HG03108 (cell line): Measurements from ENCODE around the gene GZF1.
"Not testable (repeated sequence)": the region's sequence is repeated elsewhere in the genome, so short reads cannot be mapped to it uniquely, and the experiment has no call there.

ENCODE experiments used
- ATAC-seq: cut with Tn5 transposase; IDR thresholded peaks from one replicate; pipeline ENCODE4 v1.9.1; 2021; ENCODE audit warnings: moderate library complexity; ENCODE audit not compliant: unreplicated experiment

GZF1 gene

DNA sequence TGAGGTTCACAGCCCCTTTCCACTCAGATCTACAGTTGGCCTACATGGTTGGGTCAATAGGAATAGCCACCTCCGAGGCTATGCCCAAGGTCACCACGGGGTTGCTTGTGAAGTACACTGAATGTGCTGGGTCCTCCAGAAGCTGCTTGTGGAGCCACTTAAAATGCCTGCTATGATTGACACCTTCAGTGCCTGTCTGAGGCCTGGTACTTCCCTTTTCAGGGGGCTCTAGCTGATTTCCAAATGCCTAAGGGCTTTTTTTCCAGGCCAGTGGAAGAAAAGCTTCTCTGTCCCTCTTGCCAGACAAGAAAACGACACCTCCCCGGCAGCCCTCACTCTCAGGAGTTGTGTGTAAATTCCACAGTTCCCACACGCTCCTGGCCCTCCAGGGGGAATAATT lies 17.6 kb upstream of the GZF1 start:
- no peak for ATAC-seq

DNA sequence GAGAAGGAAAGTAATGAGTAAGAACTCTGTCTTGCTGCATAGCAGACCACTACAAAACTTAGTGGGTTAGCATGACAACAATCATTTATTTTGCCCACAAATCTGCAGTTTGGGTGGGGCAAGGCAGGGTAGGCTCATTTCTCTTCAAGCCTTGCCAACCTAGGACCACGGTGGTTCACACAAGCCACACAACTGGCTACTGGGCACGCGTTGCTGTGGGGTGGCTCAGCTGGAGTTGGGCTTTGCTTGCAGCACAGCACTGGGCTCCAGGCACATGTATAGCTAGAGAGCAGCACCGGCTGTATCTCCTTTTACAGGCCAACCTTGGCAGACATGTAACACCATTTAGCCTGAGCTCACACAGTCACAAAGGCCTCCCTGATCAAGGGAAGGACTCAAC lies 16.0 kb upstream of the GZF1 start:
- no peak for ATAC-seq

DNA sequence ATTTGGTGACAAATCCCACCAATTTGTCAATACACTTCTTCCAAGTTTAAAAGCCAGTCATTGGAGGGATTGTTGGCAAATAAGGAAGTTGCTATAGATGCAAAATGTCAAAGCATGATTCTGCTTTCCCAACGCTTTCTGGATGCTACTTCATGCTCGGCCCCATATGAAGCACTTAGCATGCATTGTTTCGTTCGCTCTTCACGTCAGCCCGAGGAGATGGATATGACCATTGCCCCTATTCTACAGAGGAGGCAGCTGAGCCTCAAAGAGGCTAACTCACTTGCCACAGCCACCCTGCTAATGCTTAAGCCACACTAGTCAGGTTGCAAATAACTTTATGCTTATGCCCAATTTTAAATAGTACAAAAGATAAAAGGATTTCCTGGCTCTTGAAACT lies 14.2 kb upstream of the GZF1 start:
- no peak for ATAC-seq

DNA sequence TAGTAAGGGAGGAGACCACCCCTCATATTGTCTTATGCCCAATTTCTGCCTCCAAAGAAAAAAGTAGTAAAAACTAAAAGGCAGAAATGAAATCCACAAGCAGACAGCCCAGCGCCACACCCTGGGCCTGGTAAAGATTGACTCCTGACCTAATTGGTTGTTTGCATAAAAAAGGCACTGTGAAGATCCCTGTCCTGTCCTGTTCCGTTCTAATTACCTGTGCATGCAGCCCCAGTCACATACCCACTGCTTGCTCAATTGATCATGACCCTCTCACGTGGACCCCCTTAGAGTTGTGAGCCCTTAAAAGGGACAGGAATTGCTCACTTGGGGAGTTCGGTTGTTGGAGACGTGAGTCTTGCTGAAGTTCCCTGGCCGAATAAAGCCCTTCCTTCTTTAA lies 13.5 kb upstream of the GZF1 start:
- not testable (repeated sequence) for ATAC-seq

DNA sequence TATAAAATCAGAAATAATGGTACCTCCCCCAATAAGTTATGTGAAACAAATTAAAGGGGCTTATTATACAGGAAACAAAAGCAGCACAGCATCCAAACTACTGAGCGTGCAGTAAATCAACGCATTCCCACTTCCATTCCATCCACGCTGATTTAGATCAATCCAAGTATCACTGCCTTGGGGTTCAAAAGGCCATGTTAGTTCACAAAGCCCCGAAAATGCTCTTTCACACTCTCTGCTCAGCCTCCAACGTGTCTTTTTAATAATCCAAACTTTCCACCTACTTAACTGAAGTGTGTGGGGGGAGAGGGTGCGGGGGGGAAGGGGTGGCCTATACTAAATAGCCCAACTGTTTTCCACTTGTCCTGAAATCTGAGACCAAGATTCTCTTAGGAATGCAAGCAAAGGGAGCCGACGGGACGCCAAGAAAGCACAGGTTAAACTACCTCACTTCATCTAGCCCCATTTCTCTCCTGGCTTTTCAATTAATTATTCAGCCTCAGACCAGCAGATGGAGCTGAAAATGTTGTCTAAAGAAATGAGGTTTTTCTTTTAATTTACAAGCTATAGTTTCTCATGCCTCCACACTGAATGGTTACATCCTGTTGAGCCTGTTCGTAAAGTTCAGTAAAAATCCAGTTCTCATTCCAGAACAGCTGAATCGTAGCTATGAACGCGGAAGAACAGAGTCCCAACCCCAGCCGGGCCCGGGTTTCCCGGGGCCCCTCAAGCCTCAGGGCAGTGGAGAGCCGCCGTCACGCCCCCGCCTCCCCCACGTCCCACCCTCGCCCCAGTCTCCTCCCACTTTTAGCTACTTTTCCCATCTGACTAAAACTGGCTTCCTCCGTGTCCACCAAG lies 12.4 kb upstream of the GZF1 start:
- peak; percentile 29 for ATAC-seq

DNA sequence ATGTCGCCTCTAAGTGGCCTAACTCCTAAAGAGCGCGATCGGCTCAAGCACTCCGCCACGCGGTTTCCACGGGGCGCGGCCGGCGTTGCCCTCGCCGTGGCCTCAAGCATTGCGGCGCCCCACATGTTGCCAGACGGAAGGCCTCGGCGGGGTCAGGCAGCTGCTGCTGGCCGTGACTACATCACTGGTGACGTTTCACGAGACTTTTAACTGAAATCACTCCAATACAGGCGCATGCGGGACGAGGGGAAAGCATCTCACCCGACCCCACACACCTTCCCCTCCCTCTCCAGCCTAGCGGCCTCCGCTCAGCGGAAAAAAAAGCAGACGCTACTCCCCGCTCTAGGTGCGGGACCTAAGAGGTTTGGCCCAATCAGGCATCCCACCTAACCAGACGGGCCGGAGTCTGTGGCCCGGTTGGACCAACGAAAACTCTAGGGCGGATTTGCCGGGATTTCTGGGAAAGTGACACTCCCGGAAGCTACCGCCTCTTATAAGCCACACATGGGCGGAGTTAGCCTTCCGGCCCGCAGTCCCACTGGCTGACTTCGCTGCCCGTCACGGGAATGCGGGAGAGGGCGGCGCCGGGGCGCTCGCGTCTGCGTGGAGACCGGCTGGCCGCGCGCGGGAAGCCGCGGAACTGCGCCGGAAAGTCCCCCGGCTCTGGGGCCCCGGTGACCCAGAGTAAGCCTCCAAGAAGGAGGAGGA lies 11.6 kb upstream of the GZF1 start, which contains the start of gene NXT1:
NXT1 (plus strand) TSS at position 596 of the 708 bp plus-strand sequence. CDS start 3,251 bp downstream, outside the sequence.
- peak; percentile 81 for ATAC-seq

DNA sequence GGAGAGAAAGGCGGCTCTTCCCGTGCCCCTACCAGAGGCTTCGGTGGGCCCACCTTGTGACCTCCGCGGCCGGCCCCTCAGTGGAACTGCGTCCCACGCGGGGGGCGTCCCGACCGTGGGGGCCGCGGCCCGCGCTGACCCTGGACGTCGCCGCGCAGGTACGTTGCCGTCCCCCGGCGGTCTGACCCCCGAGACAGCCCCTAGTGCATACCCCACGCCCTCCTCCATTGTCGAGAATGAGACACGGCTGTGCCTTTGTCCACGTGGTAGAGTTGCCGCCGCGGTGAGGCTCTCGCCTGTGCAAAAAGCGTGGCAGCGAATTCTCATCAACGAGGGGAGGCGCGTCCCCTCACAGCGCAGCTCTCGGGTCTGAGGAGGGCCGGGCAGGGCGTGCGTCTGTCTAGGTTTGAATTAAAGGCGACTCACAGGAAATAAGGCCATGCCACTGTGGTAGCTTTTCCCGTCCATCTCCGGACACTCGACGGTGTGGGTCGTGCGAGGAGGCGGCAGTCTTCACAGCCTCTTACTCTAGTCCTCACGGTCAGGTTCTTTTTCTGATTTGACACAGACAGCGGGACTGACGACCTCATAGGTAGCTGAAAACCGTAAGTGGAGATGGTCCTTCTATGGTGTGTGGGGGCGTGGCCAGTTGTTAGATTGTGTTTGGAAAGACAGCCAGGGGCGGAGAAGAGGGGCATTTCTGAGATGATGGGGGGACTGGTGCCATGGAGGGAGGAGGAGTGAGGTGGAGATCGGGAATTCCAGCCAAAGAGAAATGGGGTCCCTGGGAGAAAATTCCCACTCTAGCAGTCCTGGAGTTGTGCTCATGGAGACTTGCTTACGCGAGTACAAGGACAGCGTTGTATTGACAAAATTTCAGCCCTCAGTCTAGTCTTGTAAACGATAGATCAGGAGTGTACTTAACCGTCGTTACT lies 10.8 kb upstream of the GZF1 start:
- no peak for ATAC-seq

DNA sequence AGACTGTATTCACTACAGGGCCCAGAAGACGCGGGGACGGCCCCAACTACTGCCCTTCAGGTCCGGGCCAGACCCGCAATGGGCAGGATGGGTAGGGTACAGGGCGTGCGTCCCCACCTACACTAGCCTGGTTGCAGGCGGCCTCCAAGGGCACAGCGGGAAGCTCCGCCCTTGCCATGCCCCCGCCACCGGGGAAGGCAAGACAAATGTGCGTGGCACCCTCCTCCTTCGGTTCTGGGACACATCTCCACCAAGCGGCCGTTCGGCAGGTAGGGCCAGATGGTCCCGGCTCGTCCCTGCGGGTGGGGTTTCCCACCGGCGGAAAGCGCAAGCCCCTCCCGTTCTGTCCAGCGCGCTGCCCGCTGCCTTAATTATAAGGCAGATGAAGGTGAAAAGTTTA lies 5.8 kb upstream of the GZF1 start:
- ATAC-seq: no peak

DNA sequence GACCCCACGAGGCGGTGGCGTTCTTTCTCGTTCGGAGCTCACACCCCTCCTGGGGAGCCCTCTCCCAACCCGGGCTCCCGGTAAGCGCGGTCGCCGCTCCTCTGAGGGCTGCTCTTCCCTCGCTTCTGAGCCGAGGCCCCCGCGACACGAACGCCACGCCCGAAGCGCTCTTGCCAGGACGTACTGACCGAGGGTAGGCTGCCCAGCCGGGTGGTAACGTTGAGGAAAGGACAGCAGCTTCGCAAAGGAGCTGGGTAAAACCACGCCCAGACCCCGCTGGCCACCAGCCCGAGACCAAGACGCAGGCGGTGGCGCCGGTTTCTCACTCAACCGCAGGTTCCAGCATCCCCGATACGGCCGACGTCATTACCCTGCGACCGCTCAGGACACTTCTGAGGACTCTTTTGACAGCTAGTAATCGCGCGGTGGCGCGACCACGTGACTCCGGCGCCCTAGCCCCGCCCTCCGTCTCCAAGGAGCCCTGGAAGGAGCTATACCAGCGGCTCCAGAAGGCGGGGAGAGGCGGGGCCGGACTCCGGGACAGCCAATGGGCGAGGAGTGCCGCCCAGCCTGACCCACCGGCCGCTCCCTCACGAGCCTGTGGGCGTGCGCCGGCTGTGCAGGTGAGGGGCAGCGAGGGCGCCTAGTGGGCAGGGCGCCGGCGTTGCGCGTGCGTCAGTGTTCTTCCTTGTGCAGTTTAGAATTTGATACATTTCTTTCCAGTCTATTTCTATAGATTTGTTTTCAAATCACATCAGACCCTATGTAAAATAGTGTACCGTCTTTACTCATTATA lies 4.0 kb upstream of the GZF1 start:
- peak; percentile 70 for ATAC-seq

DNA sequence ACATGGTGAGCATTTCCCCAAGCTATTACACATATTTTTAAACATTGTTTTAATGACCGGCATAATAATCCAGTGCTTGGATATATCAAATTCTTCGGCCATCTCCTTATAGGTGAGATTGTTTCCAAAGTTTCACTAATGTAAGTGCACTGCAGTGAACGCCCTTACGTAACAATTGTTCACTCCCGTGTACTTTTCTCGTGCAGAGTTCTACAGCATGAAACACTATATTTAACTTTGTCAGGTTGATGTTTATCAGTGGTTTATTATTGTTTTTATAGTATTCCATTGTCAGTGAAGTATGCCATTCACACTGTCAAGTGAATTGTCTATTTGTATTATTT lies 3.4 kb upstream of the GZF1 start:
- ATAC-seq: no peak

DNA sequence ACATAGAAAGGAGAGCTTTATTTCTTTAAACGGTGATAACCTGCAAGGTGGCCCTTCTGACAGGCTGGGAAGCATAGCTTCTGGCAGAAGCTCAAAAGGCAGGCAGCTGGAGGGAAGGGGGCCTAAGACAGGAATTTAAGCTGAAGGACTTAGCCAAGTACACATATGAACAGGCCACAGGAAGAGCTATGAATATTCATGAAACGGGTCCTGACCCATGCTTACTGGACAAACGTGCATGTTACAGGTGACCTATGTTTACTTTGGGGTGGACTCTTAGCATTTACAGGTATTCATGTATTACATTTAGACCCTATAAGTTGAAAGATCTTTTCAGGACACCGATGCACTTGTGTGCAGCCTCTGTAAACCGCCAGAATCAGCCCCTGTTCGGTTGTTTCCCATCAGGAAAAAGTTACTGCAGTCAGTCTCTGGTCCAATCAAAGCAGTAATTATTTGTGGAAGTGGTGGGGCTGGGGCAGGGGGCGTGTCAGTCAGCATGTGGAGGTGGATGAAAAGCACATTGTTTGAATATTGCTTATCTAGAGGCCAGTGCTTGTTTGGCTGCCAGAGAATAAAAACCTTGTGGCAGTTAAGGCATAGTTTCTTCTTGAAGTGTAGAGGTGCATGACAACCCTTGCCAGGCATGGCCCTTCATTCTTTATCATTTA lies 2.9 kb upstream of the GZF1 start:
- ATAC-seq: no peak

DNA sequence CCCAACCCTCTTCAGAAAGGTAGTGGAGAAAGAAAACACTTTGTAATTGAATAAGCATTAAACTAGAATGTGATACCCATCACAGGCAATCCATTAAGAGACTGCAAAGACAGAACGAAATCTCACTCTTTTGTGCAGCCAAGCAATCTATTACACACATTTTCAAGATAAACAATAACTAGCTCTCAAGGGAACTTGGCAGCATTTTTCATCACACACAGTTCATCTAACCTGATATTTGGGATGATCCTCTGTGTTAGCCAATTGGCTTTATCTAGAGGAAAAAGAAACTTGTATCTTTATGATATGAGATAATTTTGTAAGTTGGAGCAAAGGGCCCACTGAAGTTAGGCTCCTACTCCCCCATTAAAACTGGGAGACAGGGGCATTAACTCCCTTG lies 1.5 kb upstream of the GZF1 start:
- no peak for ATAC-seq

DNA sequence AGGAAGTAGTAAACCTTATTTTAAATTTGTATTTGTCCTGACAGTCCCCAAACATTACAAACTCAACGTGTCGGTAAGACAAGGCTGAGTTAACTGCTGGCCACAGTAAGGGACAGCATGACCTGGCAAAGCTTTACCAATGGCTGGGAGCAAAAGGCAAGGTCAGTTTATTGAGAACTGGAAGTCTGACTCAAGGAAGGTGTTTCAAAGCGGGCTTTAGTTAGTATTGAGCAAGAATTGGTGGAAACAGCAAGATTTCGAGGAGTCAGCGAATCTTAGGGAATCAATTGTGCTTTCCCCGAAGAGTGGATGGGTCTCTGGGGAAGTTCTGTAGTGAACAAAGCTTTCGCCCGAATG lies 885 bp upstream of the GZF1 start:
- ATAC-seq: no peak

DNA sequence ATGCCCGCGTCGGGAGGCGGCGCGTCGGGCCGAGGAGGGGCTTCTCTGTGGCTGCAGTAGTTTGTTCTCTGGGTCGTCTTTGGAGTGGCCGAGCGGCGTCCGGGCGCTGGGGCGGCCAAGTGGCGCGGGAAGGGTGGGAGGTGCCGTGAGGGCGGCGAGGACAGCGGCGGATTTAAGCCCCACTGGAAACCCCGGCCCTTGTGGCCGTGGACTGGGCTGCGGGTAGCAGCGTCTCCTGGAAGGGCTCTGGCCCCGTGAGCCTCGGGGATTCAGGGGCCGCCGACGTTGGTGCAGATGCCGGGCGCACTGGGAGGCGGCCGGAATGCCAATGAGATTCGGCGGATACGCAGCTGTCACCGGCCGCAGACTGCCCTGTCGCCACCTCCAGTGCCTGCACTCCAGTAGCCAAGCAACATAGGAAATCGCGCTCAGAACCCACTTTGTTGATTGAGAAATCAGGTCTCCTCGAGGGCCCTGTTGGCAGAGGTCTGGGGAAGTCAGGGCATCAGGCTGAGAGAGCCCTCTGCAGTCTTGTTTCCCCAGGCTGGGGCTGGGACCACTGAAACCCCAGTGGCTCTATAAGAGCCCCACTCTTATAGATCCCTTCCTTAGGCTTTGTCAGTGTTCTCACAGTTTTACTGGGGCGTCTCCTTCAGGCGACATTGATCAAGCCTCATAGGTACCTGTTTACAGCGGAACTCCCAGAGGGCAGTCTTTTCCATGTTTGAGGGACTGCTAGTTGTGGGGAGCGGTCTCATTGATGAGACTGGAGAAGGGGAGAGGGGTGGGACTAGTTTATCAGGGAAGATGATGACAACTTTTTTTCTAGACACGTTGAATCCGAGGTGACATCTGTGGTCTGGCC lies 642 bp downstream of the GZF1 start:
- ATAC-seq: peak; percentile 9

DNA sequence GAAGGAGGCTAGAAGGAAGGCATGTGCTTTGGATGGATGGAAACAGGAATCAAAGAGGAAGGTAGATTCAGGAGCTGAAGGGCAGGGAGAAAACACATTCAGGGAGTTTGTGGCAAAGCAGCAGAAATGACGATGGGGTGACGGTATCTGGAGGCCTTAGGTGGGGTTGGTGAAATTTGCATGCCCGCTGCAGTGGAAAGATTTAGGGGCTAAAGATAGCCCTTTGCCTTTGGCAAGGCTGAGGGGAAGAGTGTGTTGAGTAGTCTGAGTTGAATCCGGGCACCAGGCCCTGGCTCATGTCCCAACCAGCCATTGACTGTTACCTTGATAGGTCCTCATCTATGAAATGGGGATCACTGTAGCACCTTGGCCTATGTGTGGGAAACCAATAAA lies 1.3 kb downstream of the GZF1 start:
- ATAC-seq: no peak

DNA sequence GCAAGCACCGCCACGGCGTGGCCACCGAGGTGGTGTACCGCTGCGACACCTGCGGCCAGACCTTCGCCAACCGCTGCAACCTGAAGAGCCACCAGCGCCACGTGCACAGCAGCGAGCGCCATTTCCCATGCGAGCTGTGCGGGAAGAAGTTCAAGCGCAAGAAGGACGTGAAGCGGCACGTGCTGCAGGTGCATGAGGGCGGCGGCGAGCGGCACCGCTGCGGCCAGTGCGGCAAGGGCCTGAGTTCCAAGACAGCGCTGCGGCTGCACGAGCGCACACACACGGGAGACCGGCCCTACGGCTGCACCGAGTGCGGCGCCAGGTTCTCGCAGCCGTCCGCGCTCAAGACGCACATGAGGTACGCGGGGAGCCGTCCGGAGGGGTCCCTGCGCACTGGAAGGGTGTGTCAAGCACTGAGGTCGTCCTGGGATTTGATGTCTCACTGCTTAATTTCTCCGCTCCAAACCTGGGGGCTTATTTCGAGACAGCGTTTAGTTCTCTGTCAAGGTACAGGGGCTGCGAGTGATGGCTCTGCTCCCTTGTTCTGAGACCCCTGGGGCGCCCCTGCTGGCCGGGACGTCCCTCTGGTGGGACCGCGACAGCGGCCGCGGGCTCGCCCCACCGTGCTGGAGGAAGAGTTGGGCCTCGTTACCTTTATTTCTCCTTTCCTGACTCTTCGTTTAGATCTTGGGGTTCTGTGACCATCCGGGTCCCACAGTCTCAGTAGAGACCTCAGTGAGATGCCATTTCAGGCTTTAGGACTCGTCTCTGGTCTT lies 3.6 kb downstream of the GZF1 start:
- no peak for ATAC-seq

DNA sequence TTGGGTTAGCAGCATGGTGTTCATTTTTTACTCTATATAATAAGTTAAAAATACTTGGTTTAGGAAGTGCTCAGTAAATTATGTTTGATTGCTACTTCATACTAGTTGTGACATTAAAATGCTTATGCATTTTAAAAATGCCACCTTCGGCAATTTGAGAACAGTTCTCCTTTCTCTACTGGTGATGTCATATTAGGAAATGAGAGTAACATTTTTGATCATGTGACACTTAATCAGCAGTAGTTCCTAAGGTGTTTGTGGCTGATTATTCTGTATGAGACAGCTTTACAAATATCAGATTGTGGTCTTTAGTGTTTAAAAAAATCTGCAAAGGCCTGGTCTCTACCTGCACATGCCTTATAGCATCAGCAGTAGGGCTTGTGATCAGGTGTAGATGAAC lies 4.4 kb downstream of the GZF1 start:
- no peak for ATAC-seq

DNA sequence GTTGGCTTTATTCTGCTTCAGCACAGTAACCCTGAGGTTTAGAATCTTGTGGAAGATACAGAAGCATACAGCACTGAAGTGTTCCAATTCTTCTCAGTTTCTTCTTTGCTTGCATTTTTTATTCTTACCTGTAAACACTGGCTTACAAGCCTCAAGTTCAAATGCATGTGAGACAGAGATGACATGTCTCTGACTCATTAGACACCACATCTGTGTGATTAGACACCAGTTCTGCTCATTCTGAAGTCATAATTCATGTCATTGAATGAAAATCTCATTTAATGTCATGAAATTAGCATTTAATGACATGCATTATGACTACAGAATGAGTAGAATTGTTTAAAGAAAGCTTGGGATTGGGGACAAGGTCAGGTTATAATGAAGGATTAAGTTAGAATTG lies 5.8 kb downstream of the GZF1 start:
- ATAC-seq: no peak
